GM10248 (cell line): Measurements from ENCODE around the gene CTBS.
A peak's percentile ranks its signal among the peaks of the same experiment; 100 is the strongest.

Experiments used
- CTCF ChIA-PET: fragments of 300-600 bp; sonication (Branson Sonifier 250); formaldehyde crosslinking; extraction: SDS; loops from one replicate; lab custom pipeline; 2021; ENCODE audit warnings: antibody characterized with exemption; lab: Yijun Ruan, JAX
- POLR2A ChIA-PET: fragments of 350-650 bp; sonication (Branson Sonifier 250); formaldehyde crosslinking; extraction: SDS; loops from one replicate; lab custom pipeline; 2020; ENCODE audit warnings: antibody characterized with exemption; lab: Yijun Ruan, JAX
- DNase-seq: peaks from one replicate; pipeline ENCODE4 v3.0.0; 2012; ENCODE audit errors: extremely low spot score
- CTCF ChIP-seq: IDR thresholded peaks from 2 replicates; pipeline ENCODE4 v1.5.1; 2012; ENCODE audit warnings: mild to moderate bottlenecking, low read depth; ENCODE audit errors: extremely low read depth, missing control alignments, control extremely low read depth

Gene CTBS

GRCh38 chr1:84605157-84605556, 30.9 kb upstream of the CTBS start:
- no peak for TF ChIP-seq CTCF
- no peak for DNase-seq
- ChIA-PET POLR2A (no interaction called here), CTCF (interaction anchor here (0.8 to 4.1 kb wide), 4 partner anchors 14 to 464 kb away, joined by 3 to 23 read pairs (median 4); partner anchors contain the start of gene CTBS)

GRCh38 chr1:84603941-84604830, 29.9 kb upstream of the CTBS start:
- ChIA-PET CTCF (interaction anchor here (1.1 to 1.6 kb wide), 3 partner anchors 16 to 149 kb away, joined by 3 to 7 read pairs (median 3); no protein-coding TSS in a partner anchor), POLR2A (no interaction called here)
- TF ChIP-seq CTCF = no peak
- DNase-seq = no peak

GRCh38 chr1:84603223-84603622, 29.0 kb upstream of the CTBS start:
- TF ChIP-seq CTCF = no peak
- CTCF ChIA-PET = interaction anchor here (1.2 to 1.6 kb wide), 3 partner anchors 13 to 128 kb away, joined by 3 to 7 read pairs (median 4); no protein-coding TSS in a partner anchor
- DNase-seq = no peak
- POLR2A ChIA-PET = no interaction called here

- ChIA-PET CTCF (interaction anchor here (1.2 to 2.9 kb wide), 4 partner anchors 9 to 158 kb away, joined by 4 to 12 read pairs (median 4); partner anchors contain the start of gene CTBS), POLR2A (no interaction called here)
- TF ChIP-seq CTCF = no peak
- DNase-seq = no peak
Measured at GRCh38 chr1:84600796-84601195, 26.6 kb upstream of the CTBS start.

- TF ChIP-seq CTCF = no peak
- ChIA-PET POLR2A (interaction anchor here (1.0 kb wide), 1 partner anchor 25 kb away, joined by 3 read pairs; the partner anchor contains the start of gene CTBS), CTCF (interaction anchor here (1.0 to 1.8 kb wide), 3 partner anchors 9 to 25 kb away, joined by 3 to 5 read pairs (median 4); partner anchors contain the start of gene CTBS)
- peak; percentile 40 for DNase-seq
Measured at GRCh38 chr1:84598846-84599741, 24.9 kb upstream of the CTBS start.

GRCh38 chr1:84598418-84598817, 24.2 kb upstream of the CTBS start:
- ChIA-PET POLR2A (no interaction called here), CTCF (interaction anchor here (1.0 kb wide), 1 partner anchor 22 kb away, joined by 4 read pairs; no protein-coding TSS in a partner anchor)
- DNase-seq = no peak
- TF ChIP-seq CTCF = no peak
